Stomach (tissue), 4 donors: ENCODE data around the gene ZCWPW2.

Experiments
- EP300 ChIP-seq: sonication (generic); formaldehyde crosslinking; IDR thresholded peaks from one replicate; pipeline ENCODE4 v1.6.1; 2017; ENCODE audit warnings: antibody characterized with exemption
- POLR2A ChIP-seq, 4 donors: fragments of 450-650 bp; IDR thresholded peaks; one replicate each; pipeline ENCODE4 v1.6.1; 2016; ENCODE audit warnings: antibody characterized with exemption in 4 of 4, control low read depth in 2 of 4, mild to moderate bottlenecking in 1 of 4, moderate library complexity in 1 of 4
- POLR2AphosphoS5 ChIP-seq, 3 donors: sonication (generic); formaldehyde crosslinking; IDR thresholded peaks; one replicate each; pipeline ENCODE4 v1.6.1; 2016; ENCODE audit warnings: antibody characterized with exemption in 3 of 3
- TF ChIP-seq, protein P1 (sequence below), 7 experiments: fragments of 450-650 bp in 4 of 7; fragments of 200-600 bp in 3 of 7; sonication (generic) in 3 of 7; IDR thresholded peaks; one replicate each; pipeline ENCODE4 v1.5.1; 2016 to 2019; ENCODE audit warnings: antibody characterized with exemption in 7 of 7, control low read depth in 2 of 7, mild to moderate bottlenecking in 1 of 7

GRCh38 chr3:28521663-28522062 is 173.1 kb downstream of the ZCWPW2 start:
- TF ChIP-seq, protein P1, sequence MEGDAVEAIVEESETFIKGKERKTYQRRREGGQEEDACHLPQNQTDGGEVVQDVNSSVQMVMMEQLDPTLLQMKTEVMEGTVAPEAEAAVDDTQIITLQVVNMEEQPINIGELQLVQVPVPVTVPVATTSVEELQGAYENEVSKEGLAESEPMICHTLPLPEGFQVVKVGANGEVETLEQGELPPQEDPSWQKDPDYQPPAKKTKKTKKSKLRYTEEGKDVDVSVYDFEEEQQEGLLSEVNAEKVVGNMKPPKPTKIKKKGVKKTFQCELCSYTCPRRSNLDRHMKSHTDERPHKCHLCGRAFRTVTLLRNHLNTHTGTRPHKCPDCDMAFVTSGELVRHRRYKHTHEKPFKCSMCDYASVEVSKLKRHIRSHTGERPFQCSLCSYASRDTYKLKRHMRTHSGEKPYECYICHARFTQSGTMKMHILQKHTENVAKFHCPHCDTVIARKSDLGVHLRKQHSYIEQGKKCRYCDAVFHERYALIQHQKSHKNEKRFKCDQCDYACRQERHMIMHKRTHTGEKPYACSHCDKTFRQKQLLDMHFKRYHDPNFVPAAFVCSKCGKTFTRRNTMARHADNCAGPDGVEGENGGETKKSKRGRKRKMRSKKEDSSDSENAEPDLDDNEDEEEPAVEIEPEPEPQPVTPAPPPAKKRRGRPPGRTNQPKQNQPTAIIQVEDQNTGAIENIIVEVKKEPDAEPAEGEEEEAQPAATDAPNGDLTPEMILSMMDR (IDR thresholded peaks at IDR 0.05) = no peak
- TF ChIP-seq POLR2AphosphoS5 (IDR thresholded peaks at IDR 0.05) (no peak), POLR2A (IDR thresholded peaks at IDR 0.05) (no peak), EP300 (no peak)
